HEK293T (cell line): Measurements from ENCODE around the gene HOXD4.

Experiments
- ARNT ChIP-seq: fragments of 450-650 bp; IDR thresholded peaks from 2 replicates; pipeline ENCODE4 v1.6.1; 2017; ENCODE audit warnings: mild to moderate bottlenecking
- BHLHE40 ChIP-seq: fragments of 450-650 bp; IDR thresholded peaks from 2 replicates; pipeline ENCODE4 v1.6.1; 2016; ENCODE audit warnings: mild to moderate bottlenecking, moderate library complexity, borderline replicate concordance
- CTBP1 ChIP-seq: fragments of 450-650 bp; IDR thresholded peaks from 2 replicates; pipeline ENCODE4 v1.6.1; 2016; ENCODE audit warnings: borderline replicate concordance
- ELF4 ChIP-seq: fragments of 450-650 bp; IDR thresholded peaks from 2 replicates; pipeline ENCODE4 v1.6.1; 2017; ENCODE audit warnings: antibody characterized with exemption
- FOXA1 ChIP-seq: fragments of 450-650 bp; IDR thresholded peaks from 2 replicates; pipeline ENCODE4 v1.6.1; 2016; ENCODE audit warnings: mild to moderate bottlenecking
- FOXK2 ChIP-seq: fragments of 450-650 bp; IDR thresholded peaks from 2 replicates; pipeline ENCODE4 v1.6.1; 2016; ENCODE audit warnings: mild to moderate bottlenecking
- L3MBTL2 ChIP-seq: fragments of 450-650 bp; conservative IDR thresholded peaks from 2 replicates; pipeline ENCODE4 v1.6.1; 2016; ENCODE audit warnings: mild to moderate bottlenecking
- NFRKB ChIP-seq: fragments of 450-650 bp; IDR thresholded peaks from 2 replicates; pipeline ENCODE4 v1.6.1; 2016; ENCODE audit warnings: mild to moderate bottlenecking, moderate library complexity
- SP1 ChIP-seq: fragments of 450-650 bp; IDR thresholded peaks from 2 replicates; pipeline ENCODE4 v1.6.1; 2017
- SUZ12 ChIP-seq: fragments of 450-650 bp; IDR thresholded peaks from 2 replicates; pipeline ENCODE4 v1.6.1; 2016; ENCODE audit warnings: mild to moderate bottlenecking
- TARDBP ChIP-seq: fragments of 450-650 bp; IDR thresholded peaks from 2 replicates; pipeline ENCODE4 v1.6.1; 2016

DNA sequence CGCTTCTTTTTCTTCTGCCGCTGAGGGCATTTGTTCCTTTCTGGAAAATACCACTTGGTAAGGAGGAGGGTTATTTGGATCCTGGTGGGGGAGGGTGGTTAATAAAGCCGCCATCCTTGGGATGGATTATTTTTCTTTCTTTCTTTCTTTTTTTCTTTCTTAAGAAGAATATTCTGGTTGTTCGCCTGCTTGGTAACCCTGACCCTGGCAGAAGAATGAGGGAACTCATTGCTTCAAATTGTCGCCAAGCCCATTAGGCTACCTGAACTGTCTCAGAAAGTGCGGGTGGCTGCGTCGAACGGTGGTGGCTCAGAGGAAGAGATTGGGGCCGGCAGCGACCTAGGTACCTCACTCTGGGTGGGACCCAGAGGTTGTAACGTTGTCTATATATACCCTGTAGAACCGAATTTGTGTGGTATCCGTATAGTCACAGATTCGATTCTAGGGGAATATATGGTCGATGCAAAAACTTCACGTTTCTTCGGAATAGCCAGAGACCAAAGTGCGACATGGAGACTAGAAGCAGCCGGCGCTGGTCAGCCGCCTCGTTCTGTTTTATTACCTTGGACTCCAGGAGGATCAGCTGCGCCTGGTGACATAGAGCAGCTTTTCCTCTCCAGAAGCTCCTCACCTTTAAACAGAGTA is 1.3 kb upstream of the HOXD4 start:
- TF ChIP-seq SUZ12 (no peak), SP1 (no peak), ELF4 (no peak), FOXA1 (no peak), BHLHE40 (no peak), NFRKB (no peak), ARNT (no peak), L3MBTL2 (no peak), CTBP1 (no peak), TARDBP (no peak), FOXK2 (no peak)
